H1 (cell line): ENCODE results near the gene TAB3. TPM values are rescaled to one million over a fixed set of nuclear protein-coding genes. Genes with fewer than 3 reads are reported as not detected.

Experiments used
- CBX8 ChIP-seq: fragments of 300-800, 300-1000 bp; sonication (generic); IDR thresholded peaks from 2 replicates; pipeline ENCODE4 v1.7.1; 2016; ENCODE audit warnings: low read depth, low read length, borderline replicate concordance
- CEBPB ChIP-seq: IDR thresholded peaks from 2 replicates; pipeline ENCODE4 v1.6.1; 2012; ENCODE audit warnings: low read depth, low read length
- GTF2F1 ChIP-seq: IDR thresholded peaks from 2 replicates; pipeline ENCODE4 v1.6.1; 2012; ENCODE audit warnings: low read depth, low read length, improper control_type of control experiment, borderline replicate concordance
- JUND ChIP-seq: IDR thresholded peaks from 2 replicates; pipeline ENCODE4 v1.6.1; 2011; ENCODE audit warnings: mild to moderate bottlenecking, improper control_type of control experiment, low read length
- MAX ChIP-seq: IDR thresholded peaks from 2 replicates; pipeline ENCODE4 v1.6.1; 2012; ENCODE audit warnings: inconsistent platforms
- POU5F1 ChIP-seq: IDR thresholded peaks from 2 replicates; pipeline ENCODE4 v1.6.1; 2011; ENCODE audit warnings: low read depth, mild to moderate bottlenecking, low read length, moderate library complexity
- SAP30 ChIP-seq: fragments of 300-600 bp; sonication (generic); IDR thresholded peaks from 2 replicates; pipeline ENCODE4 v1.7.1; 2012; ENCODE audit warnings: low read length, moderate library complexity, mild to moderate bottlenecking, inconsistent platforms; ENCODE audit not compliant: insufficient read depth, insufficient replicate concordance
- polyA plus RNA-seq, 7 experiments: library from polyadenylated mRNA; depleted of rRNA in 3 of 7; stranded (reverse) in 5 of 7; unstranded in 2 of 7; fragments of >200 nt in 5 of 7; fragments of 200-250 nt in 2 of 7; gene quantifications; 1 replicate in 5 of 7; 2 replicates in 1 of 7; 4 replicates in 1 of 7; pipeline versions ENCODE4 v1.2.1 to v1.2.3, GENCODE V29; 2011 to 2013; ENCODE audit warnings: missing spikeins in 2 of 7, mixed read lengths in 2 of 7
- total RNA-seq: library from RNA; stranded (reverse); fragmentation: NEBNext Ultra II Directional; extraction: Animal tissue kit (Norgen Biotek cat#: 25700); gene quantifications from 2 replicates; pipeline ENCODE4 v1.2.1, GENCODE V29; 2021

TAB3 gene
- total and polyA plus RNA-seq, 2 of the 8 experiments (the other 6 are each of a cell fraction or from before 2014, with no cell fraction given): 12.7 to 12.9 TPM

- no peak for TF ChIP-seq MAX
- TF ChIP-seq POU5F1: no peak
- peak; percentile 69 for TF ChIP-seq JUND
- TF ChIP-seq CEBPB: no peak
- TF ChIP-seq CBX8: no peak
- TF ChIP-seq GTF2F1: no peak
- TF ChIP-seq SAP30: no peak
- TF ChIP-seq, all 59 proteins: peak for 12
These were observed at the start of gene TAB3 (continued) for GRCh38 chrX:30889147-30890140.
